ENCODE measurements around the gene YY1.
"Not testable (repeated sequence)": the region's sequence is repeated elsewhere in the genome, so short reads cannot be mapped to it uniquely, and the experiment has no call there.

The YY1 gene

GRCh38 chr14:100285021-100285912, 46.3 kb downstream of the YY1 start:
- DNase-seq: peak; percentile 71

DNA sequence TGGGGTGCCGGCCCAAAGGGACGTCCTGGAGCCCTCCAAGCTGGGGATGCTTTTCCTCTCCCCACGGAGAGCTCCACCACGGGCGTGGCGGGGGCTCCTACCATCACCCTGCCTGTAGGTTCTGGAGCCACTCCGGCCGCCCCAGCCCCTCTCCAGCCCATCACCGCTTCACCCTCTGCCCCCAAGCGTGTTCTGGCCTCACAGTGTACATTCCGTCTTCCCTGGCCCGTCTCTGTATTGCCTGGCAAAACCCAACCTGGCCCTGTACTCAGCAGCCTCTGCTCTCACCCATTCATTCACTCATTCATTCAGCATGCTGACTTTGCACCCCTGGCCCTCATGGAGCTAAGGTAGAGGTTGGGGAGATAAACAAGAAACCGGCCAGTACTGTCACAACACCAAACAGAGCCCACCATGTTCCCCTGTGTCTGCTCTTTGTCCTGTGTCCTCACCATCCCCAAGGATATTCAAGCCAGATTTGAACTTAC, 47.0 kb downstream of the YY1 start:
- DNase-seq: no peak

DNA sequence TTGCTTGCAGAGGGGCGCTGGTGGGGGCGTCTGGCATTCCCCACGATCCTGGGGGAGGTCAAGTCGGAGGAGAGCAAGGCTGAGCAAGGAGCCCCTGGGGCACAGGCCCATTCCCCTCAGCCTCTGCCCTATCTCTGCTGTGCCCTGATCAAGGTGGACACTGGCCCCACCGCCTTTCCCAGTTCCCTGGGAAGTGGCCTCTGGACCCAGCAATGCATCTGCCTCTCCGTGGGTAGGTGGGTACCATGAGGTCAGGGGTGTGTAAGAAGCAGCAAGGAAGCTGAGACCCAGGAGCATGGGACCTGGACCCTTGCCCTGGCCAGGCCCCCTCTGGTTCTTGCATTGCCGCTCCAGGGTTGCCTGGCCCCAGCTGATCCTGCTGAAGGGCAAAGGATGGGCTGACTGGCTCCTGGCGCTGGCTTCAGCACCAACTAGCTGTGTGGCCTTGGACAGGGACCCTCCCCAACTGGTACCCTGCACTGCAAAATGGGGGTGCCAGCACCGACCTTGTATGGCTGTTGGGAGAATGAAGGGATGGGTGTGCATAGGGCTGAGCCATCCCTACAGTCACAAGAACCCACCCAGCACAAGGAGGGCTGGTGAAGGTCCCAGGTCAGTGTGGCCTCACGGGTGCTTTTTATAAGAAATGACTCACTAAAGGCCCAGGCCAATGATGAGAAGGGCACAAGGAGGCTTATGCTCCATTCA, 47.7 kb downstream of the YY1 start:
- no peak for DNase-seq

- no peak for DNase-seq
Measured at GRCh38 chr14:100287202-100287997, 48.5 kb downstream of the YY1 start.

DNA sequence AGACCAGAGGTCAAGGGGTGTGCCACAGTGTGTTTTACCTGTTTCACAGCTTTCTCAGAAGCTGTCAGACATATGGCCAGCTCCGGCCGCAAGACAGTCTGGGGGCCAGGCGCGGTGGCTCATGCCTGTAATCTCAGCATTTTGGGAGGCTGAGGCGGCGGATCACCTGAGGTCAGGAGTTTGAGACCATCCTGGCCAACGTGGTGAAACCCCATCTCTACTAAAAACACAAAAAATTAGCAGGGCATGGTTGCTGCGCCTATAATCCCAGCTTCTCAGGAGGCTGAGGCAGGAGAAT, 49.0 kb downstream of the YY1 start:
- DNase-seq: not testable (repeated sequence)

DNA sequence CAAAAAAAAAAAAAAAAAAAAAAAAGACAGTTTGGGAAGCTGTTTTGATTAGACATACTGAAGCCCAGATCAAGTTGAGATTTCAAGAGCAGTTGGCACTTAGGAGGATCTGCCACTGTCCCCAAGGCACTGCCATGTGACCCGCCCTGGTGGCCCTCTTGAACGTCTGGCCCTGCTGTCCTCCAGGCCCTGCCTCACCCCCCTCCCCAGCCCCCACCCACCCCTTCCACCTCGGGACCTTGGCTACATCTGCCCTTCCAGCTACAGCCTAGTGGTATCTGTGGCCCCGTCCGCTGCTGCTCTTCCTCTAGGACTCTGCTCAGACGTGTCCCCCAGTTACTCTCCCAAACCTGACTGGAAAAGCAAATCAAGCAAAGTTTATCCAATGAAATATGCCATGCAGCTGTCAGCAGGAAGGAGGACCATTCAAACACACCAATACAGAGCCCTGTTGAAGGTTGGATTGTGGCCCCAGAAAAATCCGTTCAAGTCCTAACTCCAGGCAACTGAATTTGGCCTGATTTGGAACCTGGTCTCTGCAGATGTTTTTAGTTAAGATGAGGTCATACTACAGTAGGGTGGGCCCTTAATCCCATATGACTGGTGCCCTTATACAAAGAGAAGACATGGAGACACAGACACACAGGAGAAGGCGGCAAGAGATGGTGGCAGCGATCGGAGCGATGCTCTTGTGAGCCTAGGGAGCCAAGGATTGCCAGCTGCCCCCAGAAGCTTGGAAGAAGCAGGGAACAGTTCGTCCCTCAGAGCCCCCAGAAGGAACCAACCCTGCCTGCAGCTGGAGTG, 49.6 kb downstream of the YY1 start:
- DNase-seq: no peak

DNA sequence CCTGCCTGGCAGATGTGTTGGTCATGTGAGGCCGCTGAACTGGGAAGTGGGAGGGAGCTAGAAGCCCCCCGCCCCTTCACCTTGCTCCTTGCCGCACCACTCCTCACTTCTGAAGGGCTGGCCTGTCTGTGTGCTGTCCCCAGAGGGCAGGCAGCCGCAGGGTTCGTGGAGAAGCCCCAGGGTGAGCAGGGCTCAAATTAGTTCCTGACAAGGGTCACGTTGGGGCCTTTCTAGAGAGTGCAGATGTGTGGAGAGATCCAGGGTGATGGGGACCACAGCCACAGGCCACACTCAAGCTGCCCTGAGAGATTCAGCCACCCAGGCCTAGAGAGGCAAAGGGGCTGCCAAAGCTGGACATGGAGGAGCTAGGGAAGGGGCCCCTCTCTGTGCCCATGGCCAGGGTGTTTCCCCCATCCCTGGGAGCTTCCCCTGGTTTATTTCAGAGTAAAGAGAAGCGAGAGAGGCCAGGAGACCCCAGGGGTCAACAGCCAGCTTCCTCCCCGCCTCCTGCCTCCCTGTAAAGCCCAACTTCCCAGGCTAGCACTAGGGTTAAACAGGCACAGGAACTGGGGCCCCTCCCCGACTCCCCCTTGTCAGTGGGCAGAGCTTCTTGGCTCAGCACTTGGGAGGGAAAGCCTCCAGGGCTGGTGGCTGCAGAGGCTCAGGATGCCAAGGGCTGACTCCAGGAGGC, 51.1 kb downstream of the YY1 start:
- DNase-seq: no peak

- DNase-seq: no peak
Measured at GRCh38 chr14:100290607-100291304, 51.8 kb downstream of the YY1 start.

DNA sequence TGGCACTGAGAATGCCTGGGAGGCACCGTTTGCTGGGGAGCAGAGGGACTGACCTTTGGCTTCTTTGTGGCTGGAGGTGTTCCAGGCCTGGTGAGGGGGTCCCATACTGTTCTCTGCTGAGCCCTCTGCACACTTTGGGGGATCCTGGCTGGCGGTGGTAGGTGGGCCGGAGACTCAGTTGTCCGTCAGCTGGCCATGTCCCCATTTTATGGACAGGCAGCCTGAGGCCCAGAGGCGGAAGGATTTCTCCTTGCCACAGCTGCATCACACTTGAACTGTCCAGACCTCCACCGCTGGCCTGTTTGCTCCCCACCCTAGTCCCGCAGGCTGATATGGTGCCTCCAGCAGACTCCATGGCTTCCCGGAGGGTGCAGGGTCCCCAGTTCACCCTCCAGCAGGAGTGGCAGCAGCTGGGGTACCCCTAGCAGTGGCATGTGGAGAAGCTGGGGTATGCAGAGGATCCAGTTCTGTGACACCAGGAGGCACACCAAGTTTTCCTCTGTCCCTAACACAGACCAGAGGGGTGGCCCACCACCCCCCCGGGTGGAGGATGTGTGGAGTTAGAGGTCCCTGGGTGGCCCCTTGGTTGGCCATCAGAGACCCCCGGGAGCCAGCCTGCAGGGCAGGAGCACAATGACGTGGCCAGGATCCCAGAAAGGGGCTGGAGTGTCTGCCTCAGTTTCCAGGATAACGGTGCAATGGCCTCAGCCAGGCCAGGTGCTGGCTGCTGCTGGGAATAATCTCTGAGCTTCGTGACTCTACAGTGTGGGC, 52.5 kb downstream of the YY1 start:
- no peak for DNase-seq

DNA sequence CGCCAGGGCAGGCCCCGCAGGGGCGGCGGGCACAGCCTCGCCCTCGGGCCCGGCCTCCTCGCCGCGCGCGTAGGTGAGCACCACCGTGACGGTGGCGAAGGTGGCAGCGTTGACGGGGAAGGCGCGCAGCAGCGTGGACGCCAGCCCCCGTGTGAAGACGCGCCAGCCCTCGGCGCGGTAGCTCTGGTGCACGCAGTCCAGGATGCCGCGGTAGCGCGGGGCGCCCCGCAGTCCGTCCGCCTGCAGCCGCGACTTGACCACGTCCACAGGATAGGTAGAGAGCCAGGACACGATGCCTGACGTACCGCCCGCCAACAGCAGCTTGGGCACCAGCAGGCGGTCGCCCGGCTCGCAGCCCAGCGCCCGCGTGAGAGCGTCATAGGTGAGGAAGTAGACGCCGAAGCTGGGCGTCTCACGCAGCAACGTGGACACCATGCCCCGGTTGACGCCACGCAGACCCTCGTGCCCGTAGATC, 53.4 kb downstream of the YY1 start:
- DNase-seq: no peak

GRCh38 chr14:100292776-100293461, 54.0 kb downstream of the YY1 start:
- DNase-seq: no peak

DNA sequence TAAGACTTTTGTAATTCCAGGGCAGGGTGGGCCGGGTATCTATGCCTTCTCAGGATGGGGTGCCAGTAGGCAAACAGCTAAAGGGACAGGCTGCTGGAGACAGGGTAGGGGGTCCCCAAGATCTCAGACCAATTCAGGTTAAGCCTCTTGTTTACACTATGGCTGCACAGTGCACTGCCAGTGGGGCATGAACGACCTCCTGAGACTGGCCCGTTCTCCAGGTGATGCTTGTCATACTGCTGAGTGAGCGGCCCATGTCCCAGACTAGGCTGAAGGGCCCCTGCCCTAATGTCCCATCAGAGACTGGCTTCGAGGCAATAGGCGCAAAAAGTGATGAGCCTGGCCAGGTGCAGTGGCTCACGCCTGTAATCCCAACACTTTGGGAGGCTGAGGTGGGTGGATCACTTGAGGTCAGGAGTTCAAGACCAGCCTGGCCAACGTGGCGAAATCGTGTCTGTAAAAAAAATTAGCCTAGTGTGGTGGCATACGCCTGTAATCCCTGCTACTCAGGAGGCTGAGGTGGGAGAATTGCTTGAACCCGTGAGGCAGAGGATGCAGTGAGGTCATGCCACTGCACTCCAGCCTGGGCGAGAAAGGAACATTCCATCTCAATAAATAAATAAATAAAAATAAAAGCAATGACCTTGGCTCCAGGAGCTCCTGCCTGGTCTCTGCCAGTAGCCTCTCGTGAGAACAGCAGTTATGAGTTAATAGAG, 54.7 kb downstream of the YY1 start:
- DNase-seq: no peak

GRCh38 chr14:100294213-100294962, 55.4 kb downstream of the YY1 start:
- DNase-seq: no peak

GRCh38 chr14:100294963-100295330, 56.0 kb downstream of the YY1 start:
- DNase-seq: no peak

GRCh38 chr14:100295376-100296105, 56.6 kb downstream of the YY1 start:
- no peak for DNase-seq

- no peak for DNase-seq
Measured at GRCh38 chr14:100296106-100296651, 57.2 kb downstream of the YY1 start.

GRCh38 chr14:100296729-100297128, 57.8 kb downstream of the YY1 start:
- not testable (repeated sequence) for DNase-seq
